HepG2 (cell line): ENCODE measurements around the gene GOLGA6L10. TPM values are rescaled to one million over a fixed set of nuclear protein-coding genes. Genes with fewer than 3 reads are reported as not detected.
"Not testable (repeated sequence)": the region's sequence is repeated elsewhere in the genome, so short reads cannot be mapped to it uniquely, and the experiment has no call there.

ENCODE experiments used
- ATAC-seq: fragments of 200-7000 bp; cut with Tn5 transposase; 3 replicates; pipeline ENCODE4 v1.9.1; 2020; ENCODE audit warnings: mild to moderate bottlenecking, moderate library complexity
- BruUV-seq: library from RNA; stranded (reverse); fragments of 400-500 nt; replicated peaks from 2 replicates; lab custom pipeline; 2021; lab: Mats Ljungman, UMichigan
- CTCF ChIA-PET: fragments of 300-600 bp; formaldehyde crosslinking; extraction: SDS; loops from one replicate; lab custom pipeline; 2021; ENCODE audit warnings: low total read pairs, inconsistent platforms, low intra/inter-chr PET ratio; lab: Yijun Ruan, JAX
- POLR2A ChIA-PET: fragments of 350-600 bp; sonication (Branson Sonifier 250); formaldehyde crosslinking; loops from one replicate; lab custom pipeline; 2020; ENCODE audit warnings: antibody characterized with exemption, inconsistent platforms; lab: Yijun Ruan, JAX
- DNase-seq: peaks from one replicate; pipeline ENCODE4 v3.0.0-alpha.2; 2015; ENCODE audit warnings: low spot score
- FAIRE-seq: peaks from 3 replicates; lab custom pipeline; 2011; peaks lifted over from hg19 to GRCh38; lab: Jason Lieb, UNC
- H2AFZ ChIP-seq: one replicate; pipeline ENCODE4 v1.6.1; 2011; ENCODE audit warnings: low read length, inconsistent platforms
- H3K27ac ChIP-seq: fragments of 300-600 bp; 3 replicates; pipeline ENCODE4 v1.8.0; 2011; ENCODE audit warnings: mixed run types, mild to moderate bottlenecking, mixed read lengths, low read length, inconsistent platforms; ENCODE audit not compliant: insufficient read depth; ENCODE audit errors: extremely low read length
- H3K27me3 ChIP-seq, 2 experiments: fragments of 200-600 bp in 1 of 2; 2 replicates in 1 of 2; 3 replicates in 1 of 2; pipeline versions ENCODE4 v1.6.0 to v1.8.0; 2011; ENCODE audit warnings: low read length in 2 of 2, mild to moderate bottlenecking in 2 of 2, moderate library complexity in 2 of 2, inconsistent platforms in 1 of 2; ENCODE audit not compliant: insufficient read depth in 2 of 2, control insufficient read depth in 1 of 2
- H3K36me3 ChIP-seq, 2 experiments: fragments of 200-600 bp in 1 of 2; replicated peaks in 1 of 2; 2 replicates in 1 of 2; 3 replicates in 1 of 2; pipeline versions ENCODE4 v1.5.1 to v1.8.0; 2011; ENCODE audit warnings: low read length in 2 of 2, inconsistent platforms in 1 of 2; ENCODE audit not compliant: insufficient read depth in 2 of 2, control insufficient read depth in 1 of 2
- H3K4me1 ChIP-seq: 2 replicates; pipeline ENCODE4 v1.5.1; 2012; ENCODE audit warnings: low read length, inconsistent platforms; ENCODE audit not compliant: insufficient read depth
- H3K4me2 ChIP-seq: 2 replicates; pipeline ENCODE4 v1.6.0; 2011; ENCODE audit warnings: low read depth, low read length, inconsistent platforms
- H3K4me3 ChIP-seq, 3 experiments: fragments of 200-600 bp in 1 of 3; sonication (generic), shearing (Covaris generic) in 1 of 3; replicated peaks in 1 of 3; 2 replicates each; pipeline ENCODE4 v1.5.1; 2011 to 2016; ENCODE audit warnings: low read length in 3 of 3, inconsistent platforms in 2 of 3, low read depth in 2 of 3, mild to moderate bottlenecking in 2 of 3, control low read depth in 1 of 3, mixed read lengths in 1 of 3; ENCODE audit not compliant: insufficient read depth in 1 of 3
- H3K79me2 ChIP-seq: one replicate; pipeline ENCODE4 v1.6.1; 2011; ENCODE audit warnings: low read length, inconsistent platforms; ENCODE audit not compliant: insufficient read depth
- H3K9ac ChIP-seq: 2 replicates; pipeline ENCODE4 v1.6.0; 2011; ENCODE audit warnings: mild to moderate bottlenecking, low read depth, low read length, inconsistent platforms; ENCODE audit not compliant: insufficient read depth
- H3K9me3 ChIP-seq: 2 replicates; pipeline ENCODE4 v1.5.1; 2012; ENCODE audit warnings: mild to moderate bottlenecking, low read length
- H4K20me1 ChIP-seq: 2 replicates; pipeline ENCODE4 v1.6.0; 2011; ENCODE audit warnings: inconsistent platforms, mild to moderate bottlenecking, low read length, moderate library complexity; ENCODE audit not compliant: insufficient read depth
- STAG1 ChIP-seq: sonication (generic); formaldehyde crosslinking; IDR thresholded peaks from 2 replicates; pipeline ENCODE4 v1.4.0; 2020; ENCODE audit warnings: missing genetic modification reagents
- WGBS: methylation state at CpG from one replicate; pipeline ENCODE4 v1.1.6; 2017; ENCODE audit warnings: low lambda C conversion rate; 5-methylcytosine and 5-hydroxymethylcytosine counted together
- in situ Hi-C: cut with HindIII; loops from 2 replicates; pipeline ENCODE4 v1.10.0; 2017; ENCODE audit warnings: low pct_unique_long_range_greater_than_20kb; ENCODE audit not compliant: extremely low pct_ligation_motif_present
- intact Hi-C: fragments of 100-400 bp; cut with micrococcal nuclease; formaldehyde crosslinking; loops from one replicate; pipeline ENCODE4 v1.10.0; 2022; ENCODE audit not compliant: unreplicated experiment
- polyA plus RNA-seq, 8 experiments: library from polyadenylated mRNA; depleted of rRNA in 3 of 8; stranded (reverse) in 7 of 8; unstranded in 1 of 8; fragments of >200 nt; fragmentation: Illumina TruSeq in 4 of 8; extraction: Trizol in 4 of 8; gene quantifications; 2 replicates each; pipeline versions ENCODE4 v1.2.1 to v1.2.3, GENCODE V29; 2011 to 2016; ENCODE audit warnings: low read depth in 4 of 8, missing spikeins in 1 of 8, mixed read lengths in 1 of 8; ENCODE audit not compliant: insufficient read depth in 1 of 8
- total RNA-seq, 5 experiments: library from RNA; depleted of rRNA; stranded (reverse); fragments of >200 nt; fragmentation: Illumina TruSeq; extraction: Trizol; gene quantifications; 2 replicates each; pipeline ENCODE4 v1.2.3, GENCODE V29; 2016; ENCODE audit warnings: low read depth in 1 of 5

GOLGA6L10 gene
- total and polyA plus RNA-seq, 2 of the 13 experiments (the other 11 are each of a cell fraction or from before 2014, with no cell fraction given): 1.5 to 2.5 TPM

GRCh38 chr15:82330921-82331320 lies 18.4 kb downstream of the GOLGA6L10 start:
- in situ Hi-C loops, H3K27me3 ChIP-seq, POLR2A ChIA-PET, FAIRE-seq, H3K36me3 ChIP-seq, CTCF ChIA-PET, H3K79me2 ChIP-seq, intact Hi-C loops, BruUV-seq, H2AFZ ChIP-seq, ATAC-seq, H3K4me2 ChIP-seq, DNase-seq, H3K4me3 ChIP-seq, H3K9ac ChIP-seq, H3K27ac ChIP-seq, H4K20me1 ChIP-seq, H3K4me1 ChIP-seq, H3K9me3 ChIP-seq: not testable (repeated sequence)
- 11% methylated on average over 3 of the region's 11 CpGs for WGBS

GRCh38 chr15:82329039-82329438 lies 20.2 kb downstream of the GOLGA6L10 start:
- H2AFZ ChIP-seq, H3K79me2 ChIP-seq, BruUV-seq, POLR2A ChIA-PET, FAIRE-seq, H3K27me3 ChIP-seq, H3K4me3 ChIP-seq, H3K4me2 ChIP-seq, H3K4me1 ChIP-seq, in situ Hi-C loops, H3K9me3 ChIP-seq, H3K27ac ChIP-seq, H4K20me1 ChIP-seq, CTCF ChIA-PET, intact Hi-C loops, DNase-seq, H3K36me3 ChIP-seq, H3K9ac ChIP-seq: not testable (repeated sequence)
- ATAC-seq: peak; percentile 63
- TF ChIP-seq STAG1 (CRISPR knock-in tag): peak; percentile 45
- no CpG with 5 or more reads among the region's 13 CpGs for WGBS

GRCh38 chr15:82327372-82327771 lies 21.9 kb downstream of the GOLGA6L10 start:
- H3K27me3 ChIP-seq, H3K4me2 ChIP-seq, H3K9me3 ChIP-seq, POLR2A ChIA-PET, H3K9ac ChIP-seq, CTCF ChIA-PET, BruUV-seq, H3K36me3 ChIP-seq, DNase-seq, H3K79me2 ChIP-seq, H4K20me1 ChIP-seq, in situ Hi-C loops, intact Hi-C loops, H3K4me3 ChIP-seq, FAIRE-seq, H2AFZ ChIP-seq, H3K4me1 ChIP-seq, H3K27ac ChIP-seq, ATAC-seq: not testable (repeated sequence)
- 30% methylated on average over 2 of the region's 10 CpGs for WGBS

GRCh38 chr15:82326896-82327295 lies 22.4 kb downstream of the GOLGA6L10 start:
- H3K4me1 ChIP-seq, ATAC-seq, POLR2A ChIA-PET, H2AFZ ChIP-seq, H3K9ac ChIP-seq, H3K4me2 ChIP-seq, H3K9me3 ChIP-seq, H3K27ac ChIP-seq, H3K27me3 ChIP-seq, BruUV-seq, intact Hi-C loops, DNase-seq, H3K4me3 ChIP-seq, FAIRE-seq, H3K79me2 ChIP-seq, H3K36me3 ChIP-seq, CTCF ChIA-PET, in situ Hi-C loops, H4K20me1 ChIP-seq: not testable (repeated sequence)
- 52% methylated on average over 9 of the region's 23 CpGs for WGBS
